ENCODE measurements around the gene RNF169. TPM values are rescaled to one million over a fixed set of nuclear protein-coding genes. Genes with fewer than 3 reads are reported as not detected.

The RNF169 gene
- total RNA-seq, 1 donor from 2014 or later, result 21.2 TPM

- H3K4me3 ChIP-seq, result no peak overlapping the region
- DNase-seq (no peak), ATAC-seq (no peak)
- H3K9me3 ChIP-seq, result no peaks in the 10 kb centered on the region
- H3K36me3 ChIP-seq, result peaks cover 22% of the 10 kb centered on the region
- intact Hi-C loops (cut with DNase I), result no loop called here
- H3K27ac ChIP-seq, result no peak overlapping the region
- no peaks in the 10 kb centered on the region for H3K27me3 ChIP-seq (ENCODE audit: low read depth)
- no peak for TF ChIP-seq CTCF (IDR thresholded peaks at IDR 0.05)
- H3K4me1 ChIP-seq, result peaks cover 28% of the 10 kb centered on the region
These were observed 37.9 kb downstream of the RNF169 start for GRCh38 chr11:74786574-74786973.

GRCh38 chr11:74791333-74792100 lies 42.9 kb downstream of the RNF169 start:
- peaks cover 45% of the 10 kb centered on the region for H3K36me3 ChIP-seq
- ATAC-seq, result no peak
- no peak for DNase-seq

GRCh38 chr11:74806267-74806666 lies 57.6 kb downstream of the RNF169 start:
- Histone ChIP-seq H3K4me1 (peaks cover 20% of the 10 kb centered on the region), H3K27me3 (ENCODE audit: low read depth) (no peaks in the 10 kb centered on the region), H3K36me3 (no peaks in the 10 kb centered on the region), H3K27ac (no peak overlapping the region), H3K9me3 (no peaks in the 10 kb centered on the region), H3K4me3 (no peak overlapping the region)
- no peak for DNase-seq
- TF ChIP-seq CTCF (IDR thresholded peaks at IDR 0.05), result no peak
- peak in 1 of 2 donors; percentile 39 for ATAC-seq
- intact Hi-C loops (cut with DNase I), result no loop called here

More at GRCh38 chr11:74791333-74792100, 42.9 kb downstream of the RNF169 start:
- no peak overlapping the region for H3K4me3 ChIP-seq
- no peaks in the 10 kb centered on the region for H3K27me3 ChIP-seq (ENCODE audit: low read depth)
- no peak for TF ChIP-seq CTCF (IDR thresholded peaks at IDR 0.05)
- H3K9me3 ChIP-seq, result no peaks in the 10 kb centered on the region
- intact Hi-C loops (cut with DNase I), result no loop called here
- no peaks in the 10 kb centered on the region for H3K4me1 ChIP-seq
- no peak overlapping the region for H3K27ac ChIP-seq

GRCh38 chr11:74809801-74810200 lies 61.2 kb downstream of the RNF169 start:
- ATAC-seq (peak in 1 of 2 donors; percentile 76), DNase-seq (no peak)
- Histone ChIP-seq H3K4me1 (peaks cover 20% of the 10 kb centered on the region), H3K36me3 (no peaks in the 10 kb centered on the region), H3K9me3 (no peaks in the 10 kb centered on the region), H3K4me3 (peak overlapping the region; percentile 0), H3K27me3 (ENCODE audit: low read depth) (no peaks in the 10 kb centered on the region), H3K27ac (no peak overlapping the region)
- no peak for TF ChIP-seq CTCF (IDR thresholded peaks at IDR 0.05)
- intact Hi-C loops (cut with DNase I), result no loop called here

- H3K27ac ChIP-seq, result no peak overlapping the region
- no peak for ATAC-seq
- H3K27me3 ChIP-seq (ENCODE audit: low read depth), result no peaks in the 10 kb centered on the region
- no peak for DNase-seq
- H3K4me3 ChIP-seq, result no peak overlapping the region
- no peak for TF ChIP-seq CTCF (IDR thresholded peaks at IDR 0.05)
- no peaks in the 10 kb centered on the region for H3K9me3 ChIP-seq
- intact Hi-C loops (cut with DNase I), result no loop called here
- peaks cover 16% of the 10 kb centered on the region for H3K4me1 ChIP-seq
- peaks cover 9% of the 10 kb centered on the region for H3K36me3 ChIP-seq
These were observed 67.3 kb downstream of the RNF169 start for GRCh38 chr11:74815966-74816365.
